Activated CD4-positive, CD25-positive, alpha-beta regulatory T cell (primary cell): ENCODE measurements around the gene BABAM1.

Experiments used
- DNase-seq, 4 experiments: peaks; one replicate each; lab custom pipeline; 2025; lab: John Stamatoyannopoulos, UW

Gene BABAM1

GRCh38 chr19:17303167-17303939, 36.1 kb downstream of the BABAM1 start, which contains the start of gene ABHD8:
Gene ABHD8 (minus strand): TSS chr19:17303425. CDS start chr19:17301616, 1,809 bp downstream.
- DNase-seq = peak; percentile 83 to 88 (median 84)

GRCh38 chr19:17303940-17304267, 36.7 kb downstream of the BABAM1 start:
- no peak for DNase-seq

- DNase-seq = no peak
Measured at GRCh38 chr19:17304386-17305215, 37.4 kb downstream of the BABAM1 start.

GRCh38 chr19:17305216-17305516, 37.9 kb downstream of the BABAM1 start:
- DNase-seq = no peak

GRCh38 chr19:17305517-17306284, 38.5 kb downstream of the BABAM1 start, which contains the start of gene MRPL34:
Gene MRPL34 (plus strand): TSS chr19:17305872. CDS start chr19:17305893, 21 bp downstream.
- peak; percentile 77 to 90 (median 84) for DNase-seq

GRCh38 chr19:17306285-17306714, 39.1 kb downstream of the BABAM1 start:
- DNase-seq = no peak

- no peak for DNase-seq
Measured at GRCh38 chr19:17307876-17308377, 40.7 kb downstream of the BABAM1 start.

GRCh38 chr19:17309198-17309964, 42.1 kb downstream of the BABAM1 start, which contains the start of gene DDA1:
Gene DDA1 (plus strand): TSS chr19:17309563. CDS start chr19:17309655, 92 bp downstream.
- peak; percentile 90 to 97 (median 95) for DNase-seq

- no peak for DNase-seq
Measured at GRCh38 chr19:17309965-17310461, 42.8 kb downstream of the BABAM1 start.

GRCh38 chr19:17311455-17312188, 44.4 kb downstream of the BABAM1 start:
- DNase-seq = no peak

GRCh38 chr19:17312189-17313113, 45.2 kb downstream of the BABAM1 start:
- DNase-seq = no peak

- DNase-seq = no peak
Measured at GRCh38 chr19:17314007-17314593, 46.9 kb downstream of the BABAM1 start.

- no peak for DNase-seq
Measured at GRCh38 chr19:17318966-17319365, 51.7 kb downstream of the BABAM1 start.

- DNase-seq = no peak
Measured at GRCh38 chr19:17319473-17320238, 52.4 kb downstream of the BABAM1 start.

- no peak for DNase-seq
Measured at GRCh38 chr19:17320435-17320834, 53.2 kb downstream of the BABAM1 start.

- DNase-seq = no peak
Measured at GRCh38 chr19:17321655-17322489, 54.6 kb downstream of the BABAM1 start.

GRCh38 chr19:17322854-17323253, 55.6 kb downstream of the BABAM1 start:
- no peak for DNase-seq
